Chondrocyte (in vitro differentiated cells): ENCODE results near the gene MTUS2. TPM values are rescaled to one million over a fixed set of nuclear protein-coding genes. Genes with fewer than 3 reads are reported as not detected.

Experiments
- DNase-seq: peaks from one replicate; pipeline ENCODE4 v3.0.0; 2021; ENCODE audit warnings: mixed read lengths, low spot score
- H3K27ac Mint-ChIP-seq: one replicate; pipeline ENCODE4 v1.8.0; 2021; ENCODE audit warnings: mild to moderate bottlenecking, moderate library complexity, mixed read lengths; ENCODE audit not compliant: unreplicated experiment
- H3K27me3 Mint-ChIP-seq: 2 replicates; pipeline ENCODE4 v1.8.0; 2021; ENCODE audit warnings: low read depth, mixed read lengths
- H3K36me3 Mint-ChIP-seq: 2 replicates; pipeline ENCODE4 v1.8.0; 2021; ENCODE audit warnings: low read depth, mixed read lengths
- H3K4me1 Mint-ChIP-seq: 2 replicates; pipeline ENCODE4 v1.8.0; 2021; ENCODE audit warnings: low read depth, mild to moderate bottlenecking, mixed read lengths
- H3K4me3 Mint-ChIP-seq: one replicate; pipeline ENCODE4 v1.8.0; 2021; ENCODE audit warnings: mild to moderate bottlenecking, moderate library complexity, mixed read lengths; ENCODE audit not compliant: unreplicated experiment
- H3K9me3 Mint-ChIP-seq: 2 replicates; pipeline ENCODE4 v1.8.0; 2021; ENCODE audit warnings: low read depth, mixed read lengths
- CTCF ChIP-seq: fragments of 200-600 bp; sonication (generic); IDR thresholded peaks from 2 replicates; pipeline ENCODE4 v1.5.0; 2021; ENCODE audit warnings: antibody characterized with exemption, mild to moderate bottlenecking, moderate library complexity
- total RNA-seq: library from RNA; stranded (reverse); gene quantifications from 3 replicates; pipeline ENCODE4 v1.2.1, GENCODE V29; 2021

Gene MTUS2
- total RNA-seq, 1 donor from 2014 or later, result 1.2 TPM

- Mint-ChIP-seq H3K4me1 (no peaks in the 10 kb centered on the region), H3K27me3 (peaks cover 52% of the 10 kb centered on the region), H3K36me3 (no peaks in the 10 kb centered on the region), H3K4me3 (no peak overlapping the region), H3K9me3 (no peaks in the 10 kb centered on the region), H3K27ac (no peak overlapping the region)
- no peak for DNase-seq
- TF ChIP-seq CTCF, result no peak
Measured at GRCh38 chr13:29359181-29359580, 539.0 kb downstream of the MTUS2 start.

- H3K27me3 Mint-ChIP-seq, result peaks cover 61% of the 10 kb centered on the region
- H3K4me1 Mint-ChIP-seq, result no peaks in the 10 kb centered on the region
- no peak for DNase-seq
- no peak overlapping the region for H3K4me3 Mint-ChIP-seq
- no peaks in the 10 kb centered on the region for H3K9me3 Mint-ChIP-seq
- TF ChIP-seq CTCF, result no peak
- peaks cover 1% of the 10 kb centered on the region for H3K36me3 Mint-ChIP-seq
- H3K27ac Mint-ChIP-seq, result no peak overlapping the region
Measured at GRCh38 chr13:29361716-29362115, 541.6 kb downstream of the MTUS2 start.

GRCh38 chr13:29362849-29363604 is 542.9 kb downstream of the MTUS2 start:
- no peak overlapping the region for H3K4me3 Mint-ChIP-seq
- peaks cover 1% of the 10 kb centered on the region for H3K36me3 Mint-ChIP-seq
- DNase-seq, result no peak
- H3K4me1 Mint-ChIP-seq, result no peaks in the 10 kb centered on the region
- H3K9me3 Mint-ChIP-seq, result no peaks in the 10 kb centered on the region
- peaks cover 58% of the 10 kb centered on the region for H3K27me3 Mint-ChIP-seq
- H3K27ac Mint-ChIP-seq, result no peak overlapping the region
- TF ChIP-seq CTCF, result peak; percentile 86

- H3K4me1 Mint-ChIP-seq, result no peaks in the 10 kb centered on the region
- peak; percentile 83 for TF ChIP-seq CTCF
- peaks cover 8% of the 10 kb centered on the region for H3K9me3 Mint-ChIP-seq
- no peak for DNase-seq
- no peak overlapping the region for H3K4me3 Mint-ChIP-seq
- peaks cover 58% of the 10 kb centered on the region for H3K27me3 Mint-ChIP-seq
- peaks cover 1% of the 10 kb centered on the region for H3K36me3 Mint-ChIP-seq
- no peak overlapping the region for H3K27ac Mint-ChIP-seq
Measured at GRCh38 chr13:29369060-29369743, 549.1 kb downstream of the MTUS2 start.

GRCh38 chr13:29379281-29379680 is 559.1 kb downstream of the MTUS2 start:
- no peak overlapping the region for H3K27ac Mint-ChIP-seq
- H3K4me1 Mint-ChIP-seq, result peaks cover 4% of the 10 kb centered on the region
- H3K27me3 Mint-ChIP-seq, result peaks cover 37% of the 10 kb centered on the region
- TF ChIP-seq CTCF, result no peak
- DNase-seq, result no peak
- peaks cover 3% of the 10 kb centered on the region for H3K9me3 Mint-ChIP-seq
- H3K36me3 Mint-ChIP-seq, result no peaks in the 10 kb centered on the region
- no peak overlapping the region for H3K4me3 Mint-ChIP-seq
